HepG2 (cell line): ENCODE measurements around the gene SPATS2. TPM values are rescaled to one million over a fixed set of nuclear protein-coding genes. Genes with fewer than 3 reads are reported as not detected.
A peak's percentile ranks its signal among the peaks of the same experiment; 100 is the strongest.

Source experiments
- ATF7-NPFF ChIP-seq: sonication (generic); formaldehyde crosslinking; IDR thresholded peaks from 2 replicates; pipeline ENCODE4 v1.8.1; 2023; ENCODE audit warnings: mild to moderate bottlenecking, low read depth, missing genetic modification reagents, moderate library complexity
- CBFB ChIP-seq: sonication (generic); formaldehyde crosslinking; IDR thresholded peaks from 2 replicates; pipeline ENCODE4 v1.4.0; 2020; ENCODE audit warnings: missing genetic modification reagents
- CHCHD3 ChIP-seq: sonication (generic); formaldehyde crosslinking; IDR thresholded peaks from 2 replicates; pipeline ENCODE4 v1.8.0; 2022; ENCODE audit warnings: mild to moderate bottlenecking, missing genetic modification reagents, moderate library complexity
- FOXO1 ChIP-seq: sonication (generic); formaldehyde crosslinking; IDR thresholded peaks from 2 replicates; pipeline ENCODE4 v1.4.0; 2020; ENCODE audit warnings: missing genetic modification reagents
- HIVEP1 ChIP-seq: sonication (generic); formaldehyde crosslinking; IDR thresholded peaks from 2 replicates; pipeline ENCODE4 v1.4.0; 2020; ENCODE audit warnings: mild to moderate bottlenecking, missing genetic modification reagents
- HNF4G ChIP-seq, 2 experiments: sonication (generic) in 1 of 2; formaldehyde crosslinking in 1 of 2; IDR thresholded peaks; 2 replicates each; pipeline versions ENCODE4 v1.4.0 to v1.6.1; 2011 to 2020; ENCODE audit warnings: borderline replicate concordance in 2 of 2, low read depth in 2 of 2, mild to moderate bottlenecking in 2 of 2, low read length in 1 of 2, missing genetic modification reagents in 1 of 2, moderate library complexity in 1 of 2
- JUN ChIP-seq: sonication (generic); formaldehyde crosslinking; IDR thresholded peaks from 2 replicates; pipeline ENCODE4 v1.4.0; 2020; ENCODE audit warnings: mild to moderate bottlenecking, missing genetic modification reagents
- MZF1 ChIP-seq: sonication (generic); formaldehyde crosslinking; IDR thresholded peaks from 2 replicates; pipeline ENCODE4 v1.8.1; 2023; ENCODE audit warnings: mild to moderate bottlenecking, missing genetic modification reagents, borderline replicate concordance
- NBN ChIP-seq: fragments of 450-650 bp; conservative IDR thresholded peaks from 2 replicates; pipeline ENCODE4 v1.6.1; 2017
- SRSF4 ChIP-seq: fragments of 200-400 bp; formaldehyde crosslinking; IDR thresholded peaks from one replicate; pipeline ENCODE4 v1.6.1; 2018; ENCODE audit warnings: mild to moderate bottlenecking, low read depth, low read length, moderate library complexity; ENCODE audit not compliant: poor library complexity, severe bottlenecking
- U2AF2 ChIP-seq: fragments of 200-400 bp; formaldehyde crosslinking; IDR thresholded peaks from 2 replicates; pipeline ENCODE4 v1.6.1; 2017; ENCODE audit warnings: low read depth, mild to moderate bottlenecking, low read length
- ZMAT3 ChIP-seq: sonication (generic); formaldehyde crosslinking; conservative IDR thresholded peaks from 2 replicates; pipeline ENCODE4 v1.7.0; 2021; ENCODE audit warnings: missing genetic modification reagents
- ZNF557 ChIP-seq: sonication (generic); formaldehyde crosslinking; IDR thresholded peaks from 2 replicates; pipeline ENCODE4 v1.4.0; 2020; ENCODE audit warnings: missing genetic modification reagents
- ZSCAN25 ChIP-seq: sonication (generic); formaldehyde crosslinking; IDR thresholded peaks from 2 replicates; pipeline ENCODE4 v1.8.0; 2022; ENCODE audit warnings: mild to moderate bottlenecking, missing genetic modification reagents
- polyA plus RNA-seq, 8 experiments: library from polyadenylated mRNA; depleted of rRNA in 3 of 8; stranded (reverse) in 7 of 8; unstranded in 1 of 8; fragments of >200 nt; fragmentation: Illumina TruSeq in 4 of 8; extraction: Trizol in 4 of 8; gene quantifications; 2 replicates each; pipeline versions ENCODE4 v1.2.1 to v1.2.3, GENCODE V29; 2011 to 2016; ENCODE audit warnings: low read depth in 4 of 8, missing spikeins in 1 of 8, mixed read lengths in 1 of 8; ENCODE audit not compliant: insufficient read depth in 1 of 8
- total RNA-seq, 5 experiments: library from RNA; depleted of rRNA; stranded (reverse); fragments of >200 nt; fragmentation: Illumina TruSeq; extraction: Trizol; gene quantifications; 2 replicates each; pipeline ENCODE4 v1.2.3, GENCODE V29; 2016; ENCODE audit warnings: low read depth in 1 of 5
- TF ChIP-seq, protein P1 (sequence below): IDR thresholded peaks from 2 replicates; pipeline ENCODE4 v1.6.1; 2016; ENCODE audit warnings: low read depth
- TF ChIP-seq, protein P2 (sequence below): sonication (generic); formaldehyde crosslinking; IDR thresholded peaks from 2 replicates; pipeline ENCODE4 v1.5.1; 2020; ENCODE audit warnings: missing genetic modification reagents, mild to moderate bottlenecking, borderline replicate concordance
- TF ChIP-seq, protein P3 (sequence below): IDR thresholded peaks from 2 replicates; pipeline ENCODE4 v1.6.1; 2012; ENCODE audit warnings: low read length, improper control_type of control experiment
- TF ChIP-seq, protein P4 (sequence below): sonication (generic); formaldehyde crosslinking; IDR thresholded peaks from 2 replicates; pipeline ENCODE4 v1.8.0; 2022; ENCODE audit warnings: missing genetic modification reagents, mild to moderate bottlenecking, moderate library complexity, borderline replicate concordance

Gene SPATS2
- total and polyA plus RNA-seq, 2 of the 13 experiments (the other 11 are each of a cell fraction or from before 2014, with no cell fraction given): 19.3 to 28.1 TPM

DNA sequence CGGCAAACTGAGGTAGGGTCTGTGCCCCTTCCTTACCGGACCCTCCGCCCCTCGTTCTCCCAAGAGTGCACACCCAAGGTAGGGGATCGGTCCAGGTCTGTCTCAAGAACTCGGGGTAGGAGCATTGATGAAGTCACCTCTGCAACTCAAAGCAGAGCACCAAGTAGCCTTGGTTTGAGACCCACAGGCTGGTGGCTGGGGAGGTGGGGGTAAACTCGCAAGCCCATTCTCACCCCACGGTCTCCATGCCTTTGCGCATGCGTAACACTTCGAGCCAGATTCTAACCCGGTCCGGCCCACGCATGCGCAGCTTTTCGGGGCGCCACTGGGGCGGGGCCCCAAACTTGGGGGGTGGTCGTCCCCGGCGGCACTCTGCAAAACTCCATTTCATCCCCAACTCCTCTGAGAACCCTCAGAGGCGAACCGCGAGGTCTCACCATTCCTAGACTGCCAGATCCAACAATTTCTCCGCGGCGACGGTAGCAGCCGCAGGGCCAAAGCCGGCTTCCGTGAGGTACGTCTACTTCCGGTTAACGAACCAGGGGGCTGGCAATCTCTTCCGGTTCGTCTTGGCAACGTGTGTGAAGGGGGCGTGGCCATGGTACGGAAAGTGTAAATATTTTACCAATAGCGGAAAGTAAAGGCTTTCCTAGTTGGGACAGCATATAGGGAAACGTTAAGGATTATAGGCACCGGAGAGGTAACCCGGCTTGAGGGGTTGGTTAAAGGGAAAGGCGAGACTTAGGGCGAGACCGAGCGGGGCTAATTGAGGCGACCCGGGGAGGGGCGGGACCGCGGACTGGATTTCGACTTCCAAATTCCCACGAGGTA is 200.6 kb downstream of the SPATS2 start, which contains the start of gene MCRS1 (continued):
- TF ChIP-seq, protein P1, sequence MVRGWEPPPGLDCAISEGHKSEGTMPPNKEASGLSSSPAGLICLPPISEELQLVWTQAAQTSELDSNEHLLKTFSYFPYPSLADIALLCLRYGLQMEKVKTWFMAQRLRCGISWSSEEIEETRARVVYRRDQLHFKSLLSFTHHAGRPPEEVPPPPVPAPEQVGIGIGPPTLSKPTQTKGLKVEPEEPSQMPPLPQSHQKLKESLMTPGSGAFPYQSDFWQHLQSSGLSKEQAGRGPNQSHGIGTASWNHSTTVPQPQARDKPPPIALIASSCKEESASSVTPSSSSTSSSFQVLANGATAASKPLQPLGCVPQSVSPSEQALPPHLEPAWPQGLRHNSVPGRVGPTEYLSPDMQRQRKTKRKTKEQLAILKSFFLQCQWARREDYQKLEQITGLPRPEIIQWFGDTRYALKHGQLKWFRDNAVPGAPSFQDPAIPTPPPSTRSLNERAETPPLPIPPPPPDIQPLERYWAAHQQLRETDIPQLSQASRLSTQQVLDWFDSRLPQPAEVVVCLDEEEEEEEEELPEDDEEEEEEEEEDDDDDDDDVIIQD: no peak; the same call in 1 of the 2 replicates
- TF ChIP-seq HIVEP1: peak; percentile 53; the same call in 1 of the 2 replicates
- no peak for TF ChIP-seq ZSCAN25 (CRISPR knock-in tag)
- TF ChIP-seq ATF7-NPFF: 0 out of 2 replicates have a peak, but pooled peaks have one; percentile 1
- no peak for TF ChIP-seq ZMAT3 (CRISPR knock-in tag)
- no peak for TF ChIP-seq U2AF2
- TF ChIP-seq ZNF557 (CRISPR knock-in tag): no peak
- TF ChIP-seq, protein P2, sequence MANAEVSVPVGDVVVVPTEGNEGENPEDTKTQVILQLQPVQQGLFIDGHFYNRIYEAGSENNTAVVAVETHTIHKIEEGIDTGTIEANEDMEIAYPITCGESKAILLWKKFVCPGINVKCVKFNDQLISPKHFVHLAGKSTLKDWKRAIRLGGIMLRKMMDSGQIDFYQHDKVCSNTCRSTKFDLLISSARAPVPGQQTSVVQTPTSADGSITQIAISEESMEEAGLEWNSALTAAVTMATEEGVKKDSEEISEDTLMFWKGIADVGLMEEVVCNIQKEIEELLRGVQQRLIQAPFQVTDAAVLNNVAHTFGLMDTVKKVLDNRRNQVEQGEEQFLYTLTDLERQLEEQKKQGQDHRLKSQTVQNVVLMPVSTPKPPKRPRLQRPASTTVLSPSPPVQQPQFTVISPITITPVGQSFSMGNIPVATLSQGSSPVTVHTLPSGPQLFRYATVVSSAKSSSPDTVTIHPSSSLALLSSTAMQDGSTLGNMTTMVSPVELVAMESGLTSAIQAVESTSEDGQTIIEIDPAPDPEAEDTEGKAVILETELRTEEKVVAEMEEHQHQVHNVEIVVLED (CRISPR knock-in tag): peak; percentile 81
- peak; percentile 32; the same call in 1 of the 2 replicates for TF ChIP-seq FOXO1 (CRISPR knock-in tag)
- TF ChIP-seq MZF1 (CRISPR knock-in tag): no peak
- TF ChIP-seq CBFB (CRISPR knock-in tag): no peak
- TF ChIP-seq CHCHD3: no peak
- no peak for TF ChIP-seq NBN
- TF ChIP-seq, protein P3, sequence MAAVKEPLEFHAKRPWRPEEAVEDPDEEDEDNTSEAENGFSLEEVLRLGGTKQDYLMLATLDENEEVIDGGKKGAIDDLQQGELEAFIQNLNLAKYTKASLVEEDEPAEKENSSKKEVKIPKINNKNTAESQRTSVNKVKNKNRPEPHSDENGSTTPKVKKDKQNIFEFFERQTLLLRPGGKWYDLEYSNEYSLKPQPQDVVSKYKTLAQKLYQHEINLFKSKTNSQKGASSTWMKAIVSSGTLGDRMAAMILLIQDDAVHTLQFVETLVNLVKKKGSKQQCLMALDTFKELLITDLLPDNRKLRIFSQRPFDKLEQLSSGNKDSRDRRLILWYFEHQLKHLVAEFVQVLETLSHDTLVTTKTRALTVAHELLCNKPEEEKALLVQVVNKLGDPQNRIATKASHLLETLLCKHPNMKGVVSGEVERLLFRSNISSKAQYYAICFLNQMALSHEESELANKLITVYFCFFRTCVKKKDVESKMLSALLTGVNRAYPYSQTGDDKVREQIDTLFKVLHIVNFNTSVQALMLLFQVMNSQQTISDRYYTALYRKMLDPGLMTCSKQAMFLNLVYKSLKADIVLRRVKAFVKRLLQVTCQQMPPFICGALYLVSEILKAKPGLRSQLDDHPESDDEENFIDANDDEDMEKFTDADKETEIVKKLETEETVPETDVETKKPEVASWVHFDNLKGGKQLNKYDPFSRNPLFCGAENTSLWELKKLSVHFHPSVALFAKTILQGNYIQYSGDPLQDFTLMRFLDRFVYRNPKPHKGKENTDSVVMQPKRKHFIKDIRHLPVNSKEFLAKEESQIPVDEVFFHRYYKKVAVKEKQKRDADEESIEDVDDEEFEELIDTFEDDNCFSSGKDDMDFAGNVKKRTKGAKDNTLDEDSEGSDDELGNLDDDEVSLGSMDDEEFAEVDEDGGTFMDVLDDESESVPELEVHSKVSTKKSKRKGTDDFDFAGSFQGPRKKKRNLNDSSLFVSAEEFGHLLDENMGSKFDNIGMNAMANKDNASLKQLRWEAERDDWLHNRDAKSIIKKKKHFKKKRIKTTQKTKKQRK: no peak
- TF ChIP-seq, protein P4, sequence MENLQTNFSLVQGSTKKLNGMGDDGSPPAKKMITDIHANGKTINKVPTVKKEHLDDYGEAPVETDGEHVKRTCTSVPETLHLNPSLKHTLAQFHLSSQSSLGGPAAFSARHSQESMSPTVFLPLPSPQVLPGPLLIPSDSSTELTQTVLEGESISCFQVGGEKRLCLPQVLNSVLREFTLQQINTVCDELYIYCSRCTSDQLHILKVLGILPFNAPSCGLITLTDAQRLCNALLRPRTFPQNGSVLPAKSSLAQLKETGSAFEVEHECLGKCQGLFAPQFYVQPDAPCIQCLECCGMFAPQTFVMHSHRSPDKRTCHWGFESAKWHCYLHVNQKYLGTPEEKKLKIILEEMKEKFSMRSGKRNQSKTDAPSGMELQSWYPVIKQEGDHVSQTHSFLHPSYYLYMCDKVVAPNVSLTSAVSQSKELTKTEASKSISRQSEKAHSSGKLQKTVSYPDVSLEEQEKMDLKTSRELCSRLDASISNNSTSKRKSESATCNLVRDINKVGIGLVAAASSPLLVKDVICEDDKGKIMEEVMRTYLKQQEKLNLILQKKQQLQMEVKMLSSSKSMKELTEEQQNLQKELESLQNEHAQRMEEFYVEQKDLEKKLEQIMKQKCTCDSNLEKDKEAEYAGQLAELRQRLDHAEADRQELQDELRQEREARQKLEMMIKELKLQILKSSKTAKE (CRISPR knock-in tag): no peak
- TF ChIP-seq HNF4G (IDR thresholded peaks at IDR 0.05; ENCODE audit: borderline replicate concordance, low read depth, low read length): no peak
- peak; percentile 45; the same call in 1 of the 2 replicates for TF ChIP-seq HNF4G (CRISPR knock-in tag; IDR thresholded peaks at IDR 0.05; ENCODE audit: borderline replicate concordance, low read depth)
- no peak for TF ChIP-seq SRSF4
- TF ChIP-seq JUN: no peak
